GM12875 (cell line): ENCODE data around the gene ZBTB21.

Experiments
- H3K4me3 ChIP-seq: one replicate; pipeline ENCODE4 v1.5.1; 2011; ENCODE audit warnings: low read depth, low read length, control low read depth
- CTCF ChIP-seq: IDR thresholded peaks from 2 replicates; pipeline ENCODE4 v1.5.1; 2011; ENCODE audit warnings: low read depth, mild to moderate bottlenecking, control low read depth, inconsistent platforms, low read length, moderate library complexity, borderline replicate concordance; ENCODE audit not compliant: insufficient read depth

ZBTB21 gene

DNA sequence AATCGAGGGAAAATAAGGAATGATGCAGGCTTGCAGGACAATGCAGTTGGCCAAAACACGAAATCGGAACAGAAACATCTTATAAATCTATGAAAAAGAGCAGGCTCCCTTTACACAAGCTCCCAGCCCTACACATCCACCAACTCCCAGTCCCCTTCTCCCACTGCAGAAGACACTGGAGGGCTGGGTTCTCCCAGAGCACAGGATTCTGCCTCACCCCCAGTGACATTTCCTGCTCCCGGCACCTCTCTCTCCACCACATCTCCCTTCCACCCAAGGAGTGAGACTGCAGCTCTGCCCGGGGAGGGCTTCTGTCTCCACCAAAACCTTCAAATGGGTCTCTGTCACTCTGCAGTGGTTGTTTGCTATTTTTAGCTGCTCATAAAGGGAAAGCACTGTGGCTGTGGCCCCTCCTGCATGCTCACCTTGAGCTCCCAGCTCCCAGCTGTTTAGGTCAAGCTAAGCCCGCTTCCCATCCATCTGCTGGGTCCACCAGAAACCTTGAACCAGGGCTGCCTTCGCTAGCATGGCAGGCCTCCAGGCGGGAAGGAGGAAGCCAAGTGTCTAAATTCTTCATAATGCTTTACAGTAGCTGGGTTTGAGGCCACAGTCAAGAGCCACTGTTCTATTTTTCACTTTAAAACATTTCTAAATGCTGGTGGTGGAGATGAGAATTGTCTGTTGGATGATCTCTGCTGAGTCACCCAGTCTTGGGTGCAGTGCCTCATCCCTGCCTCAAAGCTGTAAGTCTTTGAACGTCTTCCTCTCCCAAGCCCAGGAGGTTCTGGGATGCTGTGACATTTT lies 53.0 kb downstream of the ZBTB21 start:
- no peak overlapping the region for H3K4me3 ChIP-seq
- no peak for TF ChIP-seq CTCF

GRCh38 chr21:41955516-41955915 lies 54.6 kb downstream of the ZBTB21 start:
- TF ChIP-seq CTCF = no peak
- H3K4me3 ChIP-seq = no peak overlapping the region

DNA sequence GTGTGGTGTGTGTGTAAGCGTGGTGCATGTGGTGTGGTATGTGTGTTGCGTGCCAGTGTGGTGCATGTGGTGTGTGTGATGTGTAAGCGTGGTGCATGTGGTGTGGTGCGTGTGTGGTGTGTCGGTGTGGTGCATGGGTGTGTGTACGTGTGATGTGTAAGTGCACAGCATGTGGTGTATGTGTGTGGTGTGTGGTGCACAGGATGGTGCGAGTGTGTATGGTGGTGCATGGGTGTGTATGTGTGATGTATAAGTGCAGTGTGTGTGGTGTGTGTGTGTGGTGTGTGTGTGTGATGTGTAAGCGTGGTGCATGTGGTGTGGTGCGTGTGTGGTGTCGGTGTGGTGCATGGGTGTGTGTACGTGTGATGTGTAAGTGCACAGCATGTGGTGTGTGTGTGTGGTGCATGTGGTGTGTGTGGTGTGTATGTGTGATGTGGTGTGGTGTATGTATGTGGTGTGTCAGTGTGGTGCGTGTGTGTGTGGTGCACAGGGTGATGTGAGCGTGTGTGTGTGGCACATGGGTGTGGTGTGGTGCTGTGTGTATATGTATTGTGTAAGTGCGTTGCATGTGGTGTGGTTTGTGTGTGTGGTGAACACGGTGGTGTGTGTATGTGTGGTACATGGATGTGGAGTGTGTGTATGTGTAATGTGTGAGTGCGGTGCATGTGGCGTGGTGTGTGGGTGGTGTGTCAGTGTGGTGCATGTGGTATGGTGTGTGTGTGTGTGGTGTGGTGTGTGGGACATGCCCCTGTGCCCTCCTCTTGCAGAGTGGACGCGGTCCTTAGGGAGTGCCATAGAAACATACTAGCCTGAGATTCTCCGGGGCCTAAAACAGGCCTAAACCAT lies 55.3 kb downstream of the ZBTB21 start:
- H3K4me3 ChIP-seq = no peak overlapping the region
- TF ChIP-seq CTCF = no peak

- peak within 1 kb of the TSS; percentile 70 for H3K4me3 ChIP-seq
- no peak for TF ChIP-seq CTCF
Observed at GRCh38 chr21:41953831-41954653, 56.1 kb downstream of the ZBTB21 start, which contains the start of gene C2CD2. C2CD2 (minus strand) TSS chr21:41954018; CDS start chr21:41953648, 370 bp downstream.

GRCh38 chr21:41953249-41953830 lies 56.8 kb downstream of the ZBTB21 start:
- TF ChIP-seq CTCF = no peak

DNA sequence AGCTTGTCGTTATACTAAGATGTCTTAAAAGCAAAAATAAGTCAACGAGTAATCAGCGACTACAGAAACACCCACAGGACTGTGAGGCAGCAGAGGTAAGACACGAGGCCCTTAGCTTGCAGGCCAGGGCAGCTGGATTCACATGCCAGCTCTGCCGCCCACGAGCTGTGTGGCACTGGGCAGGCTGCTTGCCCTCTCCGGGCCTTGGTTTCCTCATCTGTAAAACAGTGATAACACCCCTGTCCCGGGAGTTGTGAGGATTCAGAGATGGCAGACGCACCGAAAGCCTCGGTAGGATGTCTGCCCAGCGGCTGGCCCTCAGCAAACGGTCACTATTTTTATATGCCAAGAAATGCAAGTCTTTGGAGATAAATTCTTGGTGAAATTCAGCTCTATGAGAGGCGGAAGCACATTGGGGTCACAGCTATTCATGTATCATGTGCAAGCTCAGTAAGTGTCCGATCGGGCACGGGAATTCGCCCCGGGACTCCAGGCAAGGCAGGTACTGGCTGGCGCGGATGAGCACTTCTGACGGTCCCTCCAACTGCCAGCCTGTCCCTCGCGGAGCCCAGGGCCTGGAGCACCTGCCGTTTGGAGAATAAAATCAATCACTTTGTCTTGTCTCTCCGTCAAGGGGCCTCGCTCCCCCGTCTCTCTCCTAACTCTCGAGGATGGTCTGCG lies 57.5 kb downstream of the ZBTB21 start:
- H3K4me3 ChIP-seq = peak overlapping the region; percentile 70
- TF ChIP-seq CTCF = no peak

More at GRCh38 chr21:41953249-41953830, 56.8 kb downstream of the ZBTB21 start:
- H3K4me3 ChIP-seq = peak overlapping the region; percentile 70
